ENCODE measurements around the gene ATP9B. TPM values are rescaled to one million over a fixed set of nuclear protein-coding genes. Genes with fewer than 3 reads are reported as not detected.

The ATP9B gene
- total RNA-seq, 1 donor: 35.4 TPM

DNA sequence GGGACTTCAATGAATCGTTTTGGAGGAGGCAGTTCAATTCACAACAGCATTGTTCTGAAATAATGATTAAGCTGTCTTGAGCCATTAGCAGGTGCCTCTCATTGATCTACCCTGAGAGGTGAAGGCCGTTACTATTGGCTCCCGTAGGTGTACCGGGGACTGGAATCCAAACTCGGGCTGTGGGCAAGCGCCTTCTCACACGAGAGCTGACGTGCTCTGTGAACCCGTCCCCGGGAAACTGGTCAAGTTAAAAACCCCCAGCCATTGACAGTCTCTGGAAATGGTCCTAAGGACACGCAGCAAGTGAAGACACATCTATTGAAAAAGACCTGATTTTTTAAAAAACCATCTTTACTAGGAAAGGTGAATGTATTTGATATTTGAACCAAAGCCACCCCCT, 318.4 kb downstream of the ATP9B start:
- no peak for TF ChIP-seq CTCF (IDR thresholded peaks at IDR 0.05; ENCODE audit: insufficient read depth, low read depth, low read length)
- H3K4me3 ChIP-seq (ENCODE audit: low read depth, low read length): no peak overlapping the region
- DNase-seq (ENCODE audit: low read depth): no peak

DNA sequence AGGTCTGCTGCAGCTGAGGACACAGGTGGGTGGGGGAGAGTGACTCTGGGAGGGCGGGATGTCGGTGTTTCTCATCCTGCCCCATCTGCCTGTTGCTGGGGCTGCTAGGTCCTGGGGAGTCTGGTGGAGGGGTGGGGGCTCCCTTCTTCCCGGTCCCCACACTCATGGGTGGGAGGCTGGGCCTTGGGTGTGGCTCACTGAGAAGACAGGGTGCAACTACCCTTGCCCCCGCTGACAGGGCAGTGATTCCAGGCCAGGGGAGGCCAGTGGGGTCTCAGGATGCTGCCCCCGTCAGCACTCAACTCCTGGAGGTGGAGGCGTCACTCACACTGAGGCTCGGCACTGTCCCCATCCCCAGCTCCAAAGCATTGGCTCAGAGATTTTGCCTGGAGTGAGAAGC, 318.8 kb downstream of the ATP9B start:
- DNase-seq (ENCODE audit: low read depth): no peak
- H3K4me3 ChIP-seq (ENCODE audit: low read depth, low read length): no peak overlapping the region
- no peak for TF ChIP-seq CTCF (IDR thresholded peaks at IDR 0.05; ENCODE audit: insufficient read depth, low read depth, low read length)

- no peak overlapping the region for H3K4me3 ChIP-seq (ENCODE audit: low read depth, low read length)
- DNase-seq (ENCODE audit: low read depth): no peak
- no peak for TF ChIP-seq CTCF (IDR thresholded peaks at IDR 0.05; ENCODE audit: insufficient read depth, low read depth, low read length)
Measured at GRCh38 chr18:79389689-79390088, 320.5 kb downstream of the ATP9B start.

DNA sequence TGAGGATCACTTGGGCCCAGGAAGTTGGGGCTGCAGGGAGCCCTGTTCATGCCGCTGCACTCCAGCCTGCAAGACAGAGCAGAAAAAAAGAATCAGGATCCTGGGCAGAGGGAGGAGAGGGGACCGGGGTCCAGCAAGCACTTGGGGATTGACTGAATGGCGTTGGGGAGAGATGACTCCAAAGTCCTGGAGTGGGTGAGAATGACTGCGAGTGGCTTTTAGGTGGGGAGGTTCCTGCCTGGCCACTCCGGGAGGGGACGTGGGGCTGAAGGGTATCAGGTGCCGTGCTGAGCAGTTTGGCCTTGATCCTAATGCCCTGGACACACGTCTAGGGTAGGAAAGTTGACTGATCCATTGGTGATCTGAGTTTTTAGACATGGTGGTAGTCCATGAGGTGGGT, 323.0 kb downstream of the ATP9B start:
- no peak for TF ChIP-seq CTCF (IDR thresholded peaks at IDR 0.05; ENCODE audit: insufficient read depth, low read depth, low read length)
- no peak overlapping the region for H3K4me3 ChIP-seq (ENCODE audit: low read depth, low read length)
- DNase-seq (ENCODE audit: low read depth): no peak

DNA sequence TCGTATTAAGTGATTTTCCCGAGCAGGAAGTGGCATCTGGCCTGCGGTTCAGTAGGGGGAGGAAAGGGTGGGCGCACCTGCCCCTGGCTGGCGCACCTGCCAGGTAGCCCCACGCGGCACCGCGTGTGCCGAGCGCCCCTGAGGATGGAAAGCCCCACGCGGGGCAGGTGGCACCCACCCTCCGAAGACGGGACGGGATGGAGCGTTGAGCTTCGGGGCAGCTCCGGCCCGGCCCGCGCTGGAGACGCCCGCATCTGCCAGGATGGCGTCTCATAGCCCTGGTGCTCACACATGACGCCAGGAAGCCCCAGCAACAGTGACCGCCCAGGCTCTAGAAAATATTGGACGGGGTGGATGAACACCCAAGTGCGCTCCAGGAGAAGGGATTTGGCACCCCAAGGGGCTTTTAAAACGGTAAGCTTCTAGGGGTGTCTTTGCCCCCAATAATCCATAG, 324.0 kb downstream of the ATP9B start:
- DNase-seq (ENCODE audit: low read depth): no peak
- TF ChIP-seq CTCF (IDR thresholded peaks at IDR 0.05; ENCODE audit: insufficient read depth, low read depth, low read length): no peak
- H3K4me3 ChIP-seq (ENCODE audit: low read depth, low read length): peak overlapping the region; percentile 56

DNA sequence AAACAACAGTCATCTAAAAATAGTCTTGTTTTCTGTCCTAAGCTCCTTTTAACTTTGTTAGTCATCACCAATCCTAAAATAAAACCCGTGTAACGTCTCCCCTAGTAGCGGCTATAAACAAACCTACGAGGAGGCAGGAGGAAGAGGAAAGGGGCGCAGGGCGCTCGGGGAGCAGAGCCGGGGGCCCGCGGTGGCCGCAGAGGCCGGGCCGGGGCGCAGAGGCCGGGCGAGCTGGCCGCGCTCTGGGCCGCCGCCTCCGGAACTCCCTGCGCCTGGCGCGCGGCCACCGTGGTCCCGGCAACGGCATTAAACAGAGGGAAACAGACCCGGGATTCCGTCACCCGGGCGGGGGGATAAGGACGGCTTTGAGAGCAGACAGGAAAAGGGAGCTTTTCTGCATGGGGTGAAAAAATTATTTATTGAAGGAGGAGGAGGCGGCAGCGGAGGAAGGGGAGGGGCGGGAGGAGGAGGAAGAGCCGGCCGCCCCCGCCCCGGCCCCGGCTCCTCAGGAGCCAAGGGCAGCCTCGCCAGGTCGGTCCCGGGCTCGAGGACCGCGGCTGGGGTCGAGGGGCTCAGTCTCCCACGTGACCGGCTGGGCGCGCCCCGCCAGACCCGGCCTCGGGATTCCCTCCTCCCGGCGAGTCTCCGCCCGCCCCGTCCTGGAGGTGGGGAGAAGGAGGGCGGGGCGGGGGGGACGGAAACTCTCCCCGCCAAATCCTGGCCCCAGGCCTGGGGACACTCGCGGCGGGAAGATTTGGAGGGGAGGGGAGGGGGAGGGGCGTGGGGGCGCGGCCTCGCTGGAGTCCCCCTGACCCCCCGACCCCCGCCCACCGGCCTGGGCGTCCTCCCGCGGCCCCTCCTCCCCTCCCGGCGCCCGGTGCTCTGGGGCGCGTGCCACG, 324.7 kb downstream of the ATP9B start:
- no peak for TF ChIP-seq CTCF (IDR thresholded peaks at IDR 0.05; ENCODE audit: insufficient read depth, low read depth, low read length)
- peak overlapping the region; percentile 56 for H3K4me3 ChIP-seq (ENCODE audit: low read depth, low read length)
- DNase-seq (ENCODE audit: low read depth): peak; percentile 93

All from fibroblast of villous mesenchyme (primary cell).